Neural cell (in vitro differentiated cells): ENCODE measurements around the gene DCN. TPM values are rescaled to one million over a fixed set of nuclear protein-coding genes. Genes with fewer than 3 reads are reported as not detected.

Experiments used
- H2AFZ ChIP-seq: fragments of 200-600, 300-800 bp; sonication (generic), shearing (Covaris generic); 2 replicates; pipeline ENCODE4 v1.6.0; 2014; ENCODE audit warnings: low read depth, mild to moderate bottlenecking, antibody characterized with exemption, low read length, moderate library complexity
- H3F3A ChIP-seq: fragments of 200-600 bp; shearing (Covaris generic); 2 replicates; pipeline ENCODE4 v1.6.1; 2016; ENCODE audit warnings: mild to moderate bottlenecking, moderate library complexity, mixed read lengths, antibody characterized with exemption, low read length; ENCODE audit not compliant: insufficient read depth, poor library complexity, severe bottlenecking
- H3K27ac ChIP-seq: fragments of 200-600, 300-800 bp; sonication (generic), shearing (Covaris generic); 2 replicates; pipeline ENCODE4 v1.5.1; 2014; ENCODE audit warnings: mild to moderate bottlenecking, low read length, moderate library complexity
- H3K27me3 ChIP-seq: fragments of 300-800, 200-600 bp; sonication (generic), shearing (Covaris generic); 2 replicates; pipeline ENCODE4 v1.6.0; 2014; ENCODE audit warnings: mild to moderate bottlenecking, low read depth, low read length, moderate library complexity; ENCODE audit not compliant: insufficient read depth
- H3K36me3 ChIP-seq: fragments of 300-800, 200-600 bp; sonication (generic), shearing (Covaris generic); 2 replicates; pipeline ENCODE4 v1.5.1; 2014; ENCODE audit warnings: mild to moderate bottlenecking, antibody characterized with exemption, low read length, moderate library complexity; ENCODE audit not compliant: insufficient read depth
- H3K4me2 ChIP-seq: fragments of 300-800, 200-600 bp; sonication (generic), shearing (Covaris generic); 2 replicates; pipeline ENCODE4 v1.6.0; 2014; ENCODE audit warnings: mild to moderate bottlenecking, low read length
- H3K4me3 ChIP-seq: fragments of 300-800, 200-600 bp; sonication (generic), shearing (Covaris generic); 2 replicates; pipeline ENCODE4 v1.5.1; 2014; ENCODE audit warnings: mild to moderate bottlenecking, low read length, moderate library complexity
- H3K79me2 ChIP-seq: fragments of 200-600 bp; shearing (Covaris generic); replicated peaks from 2 replicates; pipeline ENCODE4 v1.6.0; 2014; ENCODE audit warnings: mild to moderate bottlenecking, low read length, moderate library complexity; ENCODE audit not compliant: insufficient read depth
- H3K9ac ChIP-seq: fragments of 300-800, 200-600 bp; sonication (generic), shearing (Covaris generic); 2 replicates; pipeline ENCODE4 v1.6.1; 2016; ENCODE audit warnings: mild to moderate bottlenecking, low read length, mixed read lengths
- H3K9me2 ChIP-seq: fragments of 200-600 bp; shearing (Covaris generic); 2 replicates; pipeline ENCODE4 v1.6.1; 2016; ENCODE audit warnings: mild to moderate bottlenecking, low read length, mixed read lengths; ENCODE audit not compliant: insufficient read depth
- H3K9me3 ChIP-seq: fragments of 200-600, 300-800 bp; sonication (generic), shearing (Covaris generic); 2 replicates; pipeline ENCODE4 v1.6.1; 2016; ENCODE audit warnings: mild to moderate bottlenecking, mixed run types, low read length, moderate library complexity, mixed read lengths
- H4K20me1 ChIP-seq: fragments of 200-600 bp; shearing (Covaris generic); 2 replicates; pipeline ENCODE4 v1.6.1; 2016; ENCODE audit warnings: mild to moderate bottlenecking, mixed run types; ENCODE audit not compliant: insufficient read depth
- EP300 ChIP-seq: fragments of 450-650 bp; conservative IDR thresholded peaks from 2 replicates; pipeline ENCODE4 v1.6.1; 2014; ENCODE audit warnings: antibody characterized with exemption, mild to moderate bottlenecking, moderate library complexity; ENCODE audit not compliant: poor library complexity, severe bottlenecking
- EZH2 ChIP-seq: fragments of 200-600, 300-800 bp; shearing (Covaris generic), sonication (generic); IDR thresholded peaks from 2 replicates; pipeline ENCODE4 v1.6.1; 2014; ENCODE audit warnings: antibody characterized with exemption, low read length, borderline replicate concordance, mild to moderate bottlenecking; ENCODE audit not compliant: insufficient read depth, poor library complexity, severe bottlenecking
- MXI1 ChIP-seq: fragments of 450-650 bp; conservative IDR thresholded peaks from 2 replicates; pipeline ENCODE4 v1.6.1; 2014; ENCODE audit warnings: antibody characterized with exemption, mild to moderate bottlenecking; ENCODE audit not compliant: poor library complexity, severe bottlenecking
- POLR2AphosphoS5 ChIP-seq: IDR thresholded peaks from 2 replicates; pipeline ENCODE4 v1.6.1; 2012
- RAD21 ChIP-seq: fragments of 450-650 bp; conservative IDR thresholded peaks from 2 replicates; pipeline ENCODE4 v1.6.1; 2014; ENCODE audit warnings: antibody characterized with exemption, mild to moderate bottlenecking, moderate library complexity
- SMC3 ChIP-seq: fragments of 450-650 bp; conservative IDR thresholded peaks from 2 replicates; pipeline ENCODE4 v1.6.1; 2014; ENCODE audit warnings: antibody characterized with exemption, mild to moderate bottlenecking, moderate library complexity; ENCODE audit not compliant: poor library complexity
- TAF1 ChIP-seq: IDR thresholded peaks from 2 replicates; pipeline ENCODE4 v1.6.1; 2012; ENCODE audit warnings: low read depth
- polyA plus RNA-seq: library from polyadenylated mRNA; depleted of rRNA; stranded (reverse); fragments of >200 nt; gene quantifications from 2 replicates; pipeline ENCODE4 v1.2.3, GENCODE V29; 2014
- TF ChIP-seq, protein P1 (sequence below): fragments of 450-650 bp; IDR thresholded peaks from 2 replicates; pipeline ENCODE4 v1.5.1; 2014; ENCODE audit warnings: antibody characterized with exemption, mild to moderate bottlenecking, moderate library complexity; ENCODE audit not compliant: poor library complexity, severe bottlenecking
- TF ChIP-seq, protein P2 (sequence below): IDR thresholded peaks from 2 replicates; pipeline ENCODE4 v1.6.1; 2012; ENCODE audit warnings: borderline replicate concordance

DCN gene
- polyA plus RNA-seq, 1 donor from 2014 or later, result not detected

DNA sequence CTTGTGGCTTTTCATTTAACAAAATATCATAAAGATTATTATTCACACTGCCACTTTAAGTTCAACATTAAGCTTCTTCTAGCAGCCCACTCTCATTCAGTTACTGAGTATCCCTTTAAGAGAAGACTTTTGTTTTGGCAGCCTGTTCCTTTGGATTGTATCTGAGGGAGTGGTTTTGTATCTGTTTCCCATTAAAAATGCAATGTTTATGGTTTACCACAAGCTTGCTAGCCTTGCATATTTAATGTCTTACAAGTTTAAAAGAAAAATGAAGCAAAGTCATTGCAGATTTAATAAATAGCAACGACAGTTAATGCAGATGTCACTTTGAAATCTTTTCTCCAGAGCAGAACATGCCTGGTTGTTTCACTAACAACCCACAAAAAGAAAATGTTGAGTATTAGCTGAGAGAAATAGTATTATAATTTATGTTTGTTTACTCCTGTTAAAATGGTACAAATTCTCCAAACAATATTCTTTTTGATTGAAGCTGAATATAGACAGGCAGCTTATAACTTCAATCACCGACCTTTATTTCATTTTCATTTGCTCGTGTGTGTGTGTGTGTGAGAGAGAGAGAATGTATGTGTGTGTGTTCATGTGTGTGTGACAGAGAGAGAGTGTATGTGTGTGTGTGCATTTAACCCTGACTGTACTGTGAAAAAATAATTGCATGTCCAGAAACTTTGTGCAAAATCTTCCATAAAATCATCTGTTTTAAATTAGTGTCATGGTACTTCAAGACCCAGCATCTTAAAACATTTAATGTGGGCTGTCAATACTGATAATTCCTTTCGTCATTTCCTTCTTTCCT is 1.8 kb downstream of the DCN start:
- H3K27ac ChIP-seq, result no peak overlapping the region
- H3K4me2 ChIP-seq, result no peak overlapping the region
- H3K9ac ChIP-seq, result no peak overlapping the region
- H3F3A ChIP-seq, result no peaks in the 10 kb centered on the region
- no peak overlapping the region for H3K4me3 ChIP-seq
- TF ChIP-seq RAD21 (no peak), EP300 (no peak), TAF1 (no peak), EZH2 (no peak), SMC3 (no peak), MXI1 (no peak), POLR2AphosphoS5 (no peak)
- TF ChIP-seq, protein P1, sequence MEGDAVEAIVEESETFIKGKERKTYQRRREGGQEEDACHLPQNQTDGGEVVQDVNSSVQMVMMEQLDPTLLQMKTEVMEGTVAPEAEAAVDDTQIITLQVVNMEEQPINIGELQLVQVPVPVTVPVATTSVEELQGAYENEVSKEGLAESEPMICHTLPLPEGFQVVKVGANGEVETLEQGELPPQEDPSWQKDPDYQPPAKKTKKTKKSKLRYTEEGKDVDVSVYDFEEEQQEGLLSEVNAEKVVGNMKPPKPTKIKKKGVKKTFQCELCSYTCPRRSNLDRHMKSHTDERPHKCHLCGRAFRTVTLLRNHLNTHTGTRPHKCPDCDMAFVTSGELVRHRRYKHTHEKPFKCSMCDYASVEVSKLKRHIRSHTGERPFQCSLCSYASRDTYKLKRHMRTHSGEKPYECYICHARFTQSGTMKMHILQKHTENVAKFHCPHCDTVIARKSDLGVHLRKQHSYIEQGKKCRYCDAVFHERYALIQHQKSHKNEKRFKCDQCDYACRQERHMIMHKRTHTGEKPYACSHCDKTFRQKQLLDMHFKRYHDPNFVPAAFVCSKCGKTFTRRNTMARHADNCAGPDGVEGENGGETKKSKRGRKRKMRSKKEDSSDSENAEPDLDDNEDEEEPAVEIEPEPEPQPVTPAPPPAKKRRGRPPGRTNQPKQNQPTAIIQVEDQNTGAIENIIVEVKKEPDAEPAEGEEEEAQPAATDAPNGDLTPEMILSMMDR, result no peak
- TF ChIP-seq, protein P2, sequence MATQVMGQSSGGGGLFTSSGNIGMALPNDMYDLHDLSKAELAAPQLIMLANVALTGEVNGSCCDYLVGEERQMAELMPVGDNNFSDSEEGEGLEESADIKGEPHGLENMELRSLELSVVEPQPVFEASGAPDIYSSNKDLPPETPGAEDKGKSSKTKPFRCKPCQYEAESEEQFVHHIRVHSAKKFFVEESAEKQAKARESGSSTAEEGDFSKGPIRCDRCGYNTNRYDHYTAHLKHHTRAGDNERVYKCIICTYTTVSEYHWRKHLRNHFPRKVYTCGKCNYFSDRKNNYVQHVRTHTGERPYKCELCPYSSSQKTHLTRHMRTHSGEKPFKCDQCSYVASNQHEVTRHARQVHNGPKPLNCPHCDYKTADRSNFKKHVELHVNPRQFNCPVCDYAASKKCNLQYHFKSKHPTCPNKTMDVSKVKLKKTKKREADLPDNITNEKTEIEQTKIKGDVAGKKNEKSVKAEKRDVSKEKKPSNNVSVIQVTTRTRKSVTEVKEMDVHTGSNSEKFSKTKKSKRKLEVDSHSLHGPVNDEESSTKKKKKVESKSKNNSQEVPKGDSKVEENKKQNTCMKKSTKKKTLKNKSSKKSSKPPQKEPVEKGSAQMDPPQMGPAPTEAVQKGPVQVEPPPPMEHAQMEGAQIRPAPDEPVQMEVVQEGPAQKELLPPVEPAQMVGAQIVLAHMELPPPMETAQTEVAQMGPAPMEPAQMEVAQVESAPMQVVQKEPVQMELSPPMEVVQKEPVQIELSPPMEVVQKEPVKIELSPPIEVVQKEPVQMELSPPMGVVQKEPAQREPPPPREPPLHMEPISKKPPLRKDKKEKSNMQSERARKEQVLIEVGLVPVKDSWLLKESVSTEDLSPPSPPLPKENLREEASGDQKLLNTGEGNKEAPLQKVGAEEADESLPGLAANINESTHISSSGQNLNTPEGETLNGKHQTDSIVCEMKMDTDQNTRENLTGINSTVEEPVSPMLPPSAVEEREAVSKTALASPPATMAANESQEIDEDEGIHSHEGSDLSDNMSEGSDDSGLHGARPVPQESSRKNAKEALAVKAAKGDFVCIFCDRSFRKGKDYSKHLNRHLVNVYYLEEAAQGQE, result no peak
- H3K27me3 ChIP-seq, result no peaks in the 10 kb centered on the region
- no peaks in the 10 kb centered on the region for H4K20me1 ChIP-seq
- no peaks in the 10 kb centered on the region for H3K9me3 ChIP-seq
- H3K9me2 ChIP-seq, result no peaks in the 10 kb centered on the region
- no peaks in the 10 kb centered on the region for H3K79me2 ChIP-seq
- H3K36me3 ChIP-seq, result no peaks in the 10 kb centered on the region
- no peak overlapping the region for H2AFZ ChIP-seq

DNA sequence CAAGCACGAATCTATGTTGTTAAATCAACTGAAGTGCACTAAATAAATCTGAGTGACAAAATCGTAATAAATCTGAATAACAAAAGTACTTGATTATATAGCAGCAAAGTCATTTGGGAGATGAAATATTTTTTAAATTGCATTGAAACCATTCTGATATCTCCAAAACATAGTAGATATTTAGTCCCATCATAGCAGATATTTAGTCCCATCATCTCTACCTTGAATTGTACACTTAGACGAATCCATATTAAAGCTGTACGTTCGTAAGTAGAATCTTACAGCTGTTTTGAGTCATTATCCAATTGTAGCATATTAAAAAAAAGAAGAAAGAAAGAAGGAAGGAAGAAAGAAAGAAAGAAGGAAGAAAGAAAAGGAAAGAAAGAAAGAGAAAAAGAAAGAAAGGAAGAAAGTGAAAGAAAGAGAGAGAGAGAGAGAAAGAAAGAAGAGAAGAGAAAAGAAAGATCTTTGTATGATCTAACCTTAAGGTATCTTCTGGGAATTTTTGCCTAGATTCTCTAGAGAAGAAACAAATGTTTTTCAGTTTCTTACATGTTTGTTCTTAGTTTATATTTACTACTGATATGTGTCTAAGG is 2.6 kb downstream of the DCN start:
- no peak overlapping the region for H3K4me3 ChIP-seq
- no peaks in the 10 kb centered on the region for H3K27me3 ChIP-seq
- no peak overlapping the region for H3K4me2 ChIP-seq
- H3K79me2 ChIP-seq, result no peaks in the 10 kb centered on the region
- no peaks in the 10 kb centered on the region for H4K20me1 ChIP-seq
- H3K9ac ChIP-seq, result no peak overlapping the region
- H3F3A ChIP-seq, result no peaks in the 10 kb centered on the region
- H3K9me2 ChIP-seq, result no peaks in the 10 kb centered on the region
- H2AFZ ChIP-seq, result no peak overlapping the region
- no peaks in the 10 kb centered on the region for H3K9me3 ChIP-seq
- no peaks in the 10 kb centered on the region for H3K36me3 ChIP-seq
- TF ChIP-seq, protein P2, result no peak
- TF ChIP-seq, protein P1, result no peak
- TF ChIP-seq EZH2 (no peak), TAF1 (no peak), MXI1 (no peak), EP300 (no peak), SMC3 (no peak), POLR2AphosphoS5 (no peak), RAD21 (no peak)
- H3K27ac ChIP-seq, result no peak overlapping the region
